H1 (cell line): Measurements from ENCODE around the gene COL21A1. TPM values are rescaled to one million over a fixed set of nuclear protein-coding genes. Genes with fewer than 3 reads are reported as not detected.

Source experiments
- ATF3 ChIP-seq: IDR thresholded peaks from 2 replicates; pipeline ENCODE4 v1.6.1; 2011; ENCODE audit warnings: low read depth, mild to moderate bottlenecking, low read length; ENCODE audit not compliant: insufficient read depth
- NANOG ChIP-seq: IDR thresholded peaks from 2 replicates; pipeline ENCODE4 v1.6.1; 2011; ENCODE audit warnings: low read length, low read depth, mild to moderate bottlenecking, inconsistent platforms; ENCODE audit not compliant: insufficient read depth, poor library complexity, severe bottlenecking
- polyA plus RNA-seq, 7 experiments: library from polyadenylated mRNA; depleted of rRNA in 3 of 7; stranded (reverse) in 5 of 7; unstranded in 2 of 7; fragments of >200 nt in 5 of 7; fragments of 200-250 nt in 2 of 7; gene quantifications; 1 replicate in 5 of 7; 2 replicates in 1 of 7; 4 replicates in 1 of 7; pipeline versions ENCODE4 v1.2.1 to v1.2.3, GENCODE V29; 2011 to 2013; ENCODE audit warnings: missing spikeins in 2 of 7, mixed read lengths in 2 of 7
- total RNA-seq: library from RNA; stranded (reverse); fragmentation: NEBNext Ultra II Directional; extraction: Animal tissue kit (Norgen Biotek cat#: 25700); gene quantifications from 2 replicates; pipeline ENCODE4 v1.2.1, GENCODE V29; 2021
- TF ChIP-seq, protein P1 (sequence below): IDR thresholded peaks from 2 replicates; pipeline ENCODE4 v1.6.1; 2012; ENCODE audit warnings: low read length, inconsistent platforms
- TF ChIP-seq, protein P2 (sequence below): IDR thresholded peaks from 2 replicates; pipeline ENCODE4 v1.6.1; 2011; ENCODE audit warnings: low read length, improper control_type of control experiment

COL21A1 gene
- total and polyA plus RNA-seq, 2 of the 8 experiments (the other 6 are each of a cell fraction or from before 2014, with no cell fraction given) = 1.6 to 3.4 TPM

GRCh38 chr6:56238352-56238751, 9.0 kb downstream of the COL21A1 start (continued):
- TF ChIP-seq, protein P1, sequence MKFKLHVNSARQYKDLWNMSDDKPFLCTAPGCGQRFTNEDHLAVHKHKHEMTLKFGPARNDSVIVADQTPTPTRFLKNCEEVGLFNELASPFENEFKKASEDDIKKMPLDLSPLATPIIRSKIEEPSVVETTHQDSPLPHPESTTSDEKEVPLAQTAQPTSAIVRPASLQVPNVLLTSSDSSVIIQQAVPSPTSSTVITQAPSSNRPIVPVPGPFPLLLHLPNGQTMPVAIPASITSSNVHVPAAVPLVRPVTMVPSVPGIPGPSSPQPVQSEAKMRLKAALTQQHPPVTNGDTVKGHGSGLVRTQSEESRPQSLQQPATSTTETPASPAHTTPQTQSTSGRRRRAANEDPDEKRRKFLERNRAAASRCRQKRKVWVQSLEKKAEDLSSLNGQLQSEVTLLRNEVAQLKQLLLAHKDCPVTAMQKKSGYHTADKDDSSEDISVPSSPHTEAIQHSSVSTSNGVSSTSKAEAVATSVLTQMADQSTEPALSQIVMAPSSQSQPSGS = no peak
- TF ChIP-seq, protein P2, sequence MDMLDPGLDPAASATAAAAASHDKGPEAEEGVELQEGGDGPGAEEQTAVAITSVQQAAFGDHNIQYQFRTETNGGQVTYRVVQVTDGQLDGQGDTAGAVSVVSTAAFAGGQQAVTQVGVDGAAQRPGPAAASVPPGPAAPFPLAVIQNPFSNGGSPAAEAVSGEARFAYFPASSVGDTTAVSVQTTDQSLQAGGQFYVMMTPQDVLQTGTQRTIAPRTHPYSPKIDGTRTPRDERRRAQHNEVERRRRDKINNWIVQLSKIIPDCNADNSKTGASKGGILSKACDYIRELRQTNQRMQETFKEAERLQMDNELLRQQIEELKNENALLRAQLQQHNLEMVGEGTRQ = no peak
- TF ChIP-seq ATF3 = no peak
- TF ChIP-seq NANOG = no peak
